ENCODE measurements around the gene XRCC3. TPM values are rescaled to one million over a fixed set of nuclear protein-coding genes. Genes with fewer than 3 reads are reported as not detected.

Gene XRCC3
- total RNA-seq, 2 donors from 2014 or later = 31.5 to 47.4 TPM

GRCh38 chr14:103728141-103728540, 12.9 kb upstream of the XRCC3 start:
- Mint-ChIP-seq H3K36me3 (ENCODE audit: insufficient read depth in 2 of 2) (peaks cover 0 to 2% of the 10 kb centered on the region in 2 donors), H3K4me3 (no peak overlapping the region), H3K27me3 (ENCODE audit: low read depth) (no peaks in the 10 kb centered on the region), H3K9me3 (no peaks in the 10 kb centered on the region), H3K4me1 (ENCODE audit: low read depth) (no peaks in the 10 kb centered on the region), H3K27ac (no peak overlapping the region)
- DNase-seq (no peak), ATAC-seq (replicated peaks in 1 of 2) (no peak)

GRCh38 chr14:103727313-103727980, 12.2 kb upstream of the XRCC3 start:
- Mint-ChIP-seq H3K4me3 (no peak overlapping the region), H3K36me3 (ENCODE audit: insufficient read depth in 2 of 2) (peaks cover 0 to 2% of the 10 kb centered on the region in 2 donors), H3K27me3 (ENCODE audit: low read depth) (no peaks in the 10 kb centered on the region), H3K27ac (no peak overlapping the region), H3K4me1 (ENCODE audit: low read depth) (no peaks in the 10 kb centered on the region), H3K9me3 (no peaks in the 10 kb centered on the region)
- DNase-seq = no peak
- no peak for ATAC-seq (replicated peaks in 1 of 2)

GRCh38 chr14:103726474-103726873, 11.2 kb upstream of the XRCC3 start:
- H3K4me3 Mint-ChIP-seq = no peak overlapping the region
- H3K27me3 Mint-ChIP-seq (ENCODE audit: low read depth) = no peaks in the 10 kb centered on the region
- H3K36me3 Mint-ChIP-seq (ENCODE audit: insufficient read depth in 2 of 2) = peaks cover 0 to 2% of the 10 kb centered on the region in 2 donors
- H3K9me3 Mint-ChIP-seq = no peaks in the 10 kb centered on the region
- DNase-seq (no peak), ATAC-seq (replicated peaks in 1 of 2) (no peak)
- H3K27ac Mint-ChIP-seq = no peak overlapping the region
- peaks cover 4% of the 10 kb centered on the region for H3K4me1 Mint-ChIP-seq (ENCODE audit: low read depth)

- peaks cover 0 to 2% of the 10 kb centered on the region in 2 donors for H3K36me3 Mint-ChIP-seq (ENCODE audit: insufficient read depth in 2 of 2)
- no peak for ATAC-seq (replicated peaks in 1 of 2)
Observed at GRCh38 chr14:103725739-103726395, 10.6 kb upstream of the XRCC3 start.

GRCh38 chr14:103725001-103725682, 9.9 kb upstream of the XRCC3 start:
- peaks cover 12% of the 10 kb centered on the region for H3K4me1 Mint-ChIP-seq (ENCODE audit: low read depth)
- ATAC-seq (replicated peaks in 1 of 2) = no peak
- no peaks in the 10 kb centered on the region for H3K27me3 Mint-ChIP-seq (ENCODE audit: low read depth)
- DNase-seq = no peak
- peaks cover 0 to 2% of the 10 kb centered on the region in 2 donors for H3K36me3 Mint-ChIP-seq (ENCODE audit: insufficient read depth in 2 of 2)
- no peak overlapping the region for H3K4me3 Mint-ChIP-seq
- H3K27ac Mint-ChIP-seq = no peak overlapping the region
- H3K9me3 Mint-ChIP-seq = no peaks in the 10 kb centered on the region

More at GRCh38 chr14:103725739-103726395, 10.6 kb upstream of the XRCC3 start:
- H3K27ac Mint-ChIP-seq = no peak overlapping the region
- DNase-seq = no peak
- no peaks in the 10 kb centered on the region for H3K27me3 Mint-ChIP-seq (ENCODE audit: low read depth)
- H3K4me1 Mint-ChIP-seq (ENCODE audit: low read depth) = peaks cover 9% of the 10 kb centered on the region
- H3K4me3 Mint-ChIP-seq = no peak overlapping the region
- no peaks in the 10 kb centered on the region for H3K9me3 Mint-ChIP-seq

GRCh38 chr14:103724116-103724515, 8.9 kb upstream of the XRCC3 start:
- H3K27me3 Mint-ChIP-seq (ENCODE audit: low read depth) = no peaks in the 10 kb centered on the region
- no peak for DNase-seq
- no peak overlapping the region for H3K27ac Mint-ChIP-seq
- H3K9me3 Mint-ChIP-seq = no peaks in the 10 kb centered on the region
- no peak overlapping the region for H3K4me3 Mint-ChIP-seq
- peaks cover 22% of the 10 kb centered on the region for H3K4me1 Mint-ChIP-seq (ENCODE audit: low read depth)
- H3K36me3 Mint-ChIP-seq (ENCODE audit: insufficient read depth in 2 of 2) = no peaks in the 10 kb centered on the region
- ATAC-seq (replicated peaks in 1 of 2) = no peak

- no peaks in the 10 kb centered on the region for H3K9me3 Mint-ChIP-seq
- H3K27me3 Mint-ChIP-seq (ENCODE audit: low read depth) = no peaks in the 10 kb centered on the region
- no peak overlapping the region for H3K4me3 Mint-ChIP-seq
- DNase-seq (no peak), ATAC-seq (replicated peaks in 1 of 2) (no peak)
- peaks cover 26% of the 10 kb centered on the region for H3K4me1 Mint-ChIP-seq (ENCODE audit: low read depth)
- H3K36me3 Mint-ChIP-seq (ENCODE audit: insufficient read depth in 2 of 2) = no peaks in the 10 kb centered on the region
- H3K27ac Mint-ChIP-seq = no peak overlapping the region
Observed at GRCh38 chr14:103723748-103724081, 8.5 kb upstream of the XRCC3 start.

GRCh38 chr14:103721334-103722120, 6.3 kb upstream of the XRCC3 start:
- Mint-ChIP-seq H3K4me1 (ENCODE audit: low read depth) (peaks cover 43% of the 10 kb centered on the region), H3K27me3 (ENCODE audit: low read depth) (no peaks in the 10 kb centered on the region), H3K27ac (peak overlapping the region; percentile 61), H3K36me3 (ENCODE audit: insufficient read depth in 2 of 2) (no peaks in the 10 kb centered on the region), H3K4me3 (peak overlapping the region; percentile 31 to 38), H3K9me3 (no peaks in the 10 kb centered on the region)
- ATAC-seq (replicated peaks in 1 of 2) (peak; percentile 50 to 81), DNase-seq (peak in 1 of 2 donors; percentile 44)

- Mint-ChIP-seq H3K9me3 (no peaks in the 10 kb centered on the region), H3K36me3 (ENCODE audit: insufficient read depth in 2 of 2) (peaks cover 0 to 2% of the 10 kb centered on the region in 2 donors), H3K27ac (no peak overlapping the region), H3K4me3 (no peak overlapping the region), H3K4me1 (ENCODE audit: low read depth) (peaks cover 43% of the 10 kb centered on the region), H3K27me3 (ENCODE audit: low read depth) (no peaks in the 10 kb centered on the region)
- ATAC-seq (replicated peaks in 1 of 2) (no peak), DNase-seq (no peak)
Observed at GRCh38 chr14:103719751-103720150, 4.5 kb upstream of the XRCC3 start.

- no peak overlapping the region for H3K4me3 Mint-ChIP-seq
- no peaks in the 10 kb centered on the region for H3K27me3 Mint-ChIP-seq (ENCODE audit: low read depth)
- peaks cover 52% of the 10 kb centered on the region for H3K4me1 Mint-ChIP-seq (ENCODE audit: low read depth)
- H3K9me3 Mint-ChIP-seq = no peaks in the 10 kb centered on the region
- no peak for DNase-seq
- H3K36me3 Mint-ChIP-seq (ENCODE audit: insufficient read depth in 2 of 2) = peaks cover 0 to 2% of the 10 kb centered on the region in 2 donors
- ATAC-seq (replicated peaks in 1 of 2) = no peak
- H3K27ac Mint-ChIP-seq = no peak overlapping the region
Observed at GRCh38 chr14:103718572-103718971, 3.3 kb upstream of the XRCC3 start.

- DNase-seq (no peak), ATAC-seq (replicated peaks in 1 of 2) (no peak)
- Mint-ChIP-seq H3K4me3 (peak overlapping the region; percentile 80 to 86), H3K36me3 (ENCODE audit: insufficient read depth in 2 of 2) (peaks cover 0 to 5% of the 10 kb centered on the region in 2 donors), H3K27me3 (ENCODE audit: low read depth) (no peaks in the 10 kb centered on the region), H3K27ac (peak overlapping the region; percentile 60), H3K9me3 (no peaks in the 10 kb centered on the region), H3K4me1 (ENCODE audit: low read depth) (peaks cover 66% of the 10 kb centered on the region)
Observed at GRCh38 chr14:103716899-103717411, 1.7 kb upstream of the XRCC3 start.

- ATAC-seq (replicated peaks in 1 of 2) (peak in 1 of 2 donors; percentile 3), DNase-seq (peak; percentile 29 to 32)
- H3K9me3 Mint-ChIP-seq = no peaks in the 10 kb centered on the region
- no peaks in the 10 kb centered on the region for H3K27me3 Mint-ChIP-seq (ENCODE audit: low read depth)
- peaks cover 0 to 5% of the 10 kb centered on the region in 2 donors for H3K36me3 Mint-ChIP-seq (ENCODE audit: insufficient read depth in 2 of 2)
- peaks cover 59% of the 10 kb centered on the region for H3K4me1 Mint-ChIP-seq (ENCODE audit: low read depth)
- peak overlapping the region; percentile 80 to 93 for H3K4me3 Mint-ChIP-seq
- H3K27ac Mint-ChIP-seq = peak overlapping the region; percentile 60
Observed at GRCh38 chr14:103716091-103716801, 995 bp upstream of the XRCC3 start.
